Psoas muscle (tissue), 8 donors: ENCODE results near the gene TBXAS1. TPM values are rescaled to one million over a fixed set of nuclear protein-coding genes. Genes with fewer than 3 reads are reported as not detected.
A peak's percentile ranks its signal among the peaks of the same experiment; 100 is the strongest.

ENCODE experiments used
- ATAC-seq, 4 donors: fragments of 200-7000 bp; cut with Tn5 transposase; one replicate each; pipeline ENCODE4 v1.9.1; 2020; ENCODE audit warnings: moderate library complexity in 3 of 4, mild to moderate bottlenecking in 2 of 4
- DNase-seq, 2 donors: peaks; one replicate each; pipeline ENCODE4 v3.0.0-alpha.2; 2020
- H3K27ac ChIP-seq: fragments of 200-600 bp; one replicate; pipeline ENCODE4 v1.8.0; 2022
- H3K27me3 ChIP-seq, 3 donors: fragments of 200-600 bp in 1 of 3; one replicate each; pipeline versions ENCODE4 v1.6.1 to v1.8.0; 2013 to 2022; ENCODE audit warnings: low read length in 2 of 3, mild to moderate bottlenecking in 2 of 3, moderate library complexity in 1 of 3; ENCODE audit not compliant: insufficient read depth in 3 of 3
- H3K36me3 ChIP-seq, 2 donors: fragments of 200-600 bp in 1 of 2; one replicate each; pipeline versions ENCODE4 v1.6.1 to v1.8.0; 2013 to 2022; ENCODE audit warnings: low read depth in 1 of 2, mild to moderate bottlenecking in 1 of 2, moderate library complexity in 1 of 2; ENCODE audit not compliant: insufficient read depth in 1 of 2
- H3K4me1 ChIP-seq: fragments of 200-600 bp; one replicate; pipeline ENCODE4 v1.8.0; 2022
- H3K4me3 ChIP-seq: fragments of 200-600 bp; one replicate; pipeline ENCODE4 v1.8.0; 2022; ENCODE audit warnings: mild to moderate bottlenecking
- H3K9me3 ChIP-seq: fragments of 200-600 bp; one replicate; pipeline ENCODE4 v1.8.0; 2022
- WGBS, 3 donors: extraction: QIAGEN DNeasy Blood & Tissue Kit; methylation state at CpG; one replicate each; pipeline versions ENCODE4 v1.1.6 to v1.1.7; 2013; 5-methylcytosine and 5-hydroxymethylcytosine counted together
- intact Hi-C, 2 donors: fragments of 100-400 bp; cut with DNase I; formaldehyde crosslinking; loops; one replicate each; pipeline versions ENCODE4 v1.11.0 to v1.14.2; 2022
- polyA plus RNA-seq, 3 donors: library from polyadenylated mRNA; stranded (reverse); fragments of 200-250 nt; gene quantifications; one replicate each; pipeline ENCODE4 v1.2.3, GENCODE V29; 2013
- total RNA-seq, 4 donors: library from RNA; stranded (reverse); fragmentation: NEBNext Ultra II Directional in 2 of 4; extraction: Animal tissue kit (Norgen Biotek cat#: 25700) in 2 of 4; gene quantifications; one replicate each; pipeline versions ENCODE4 v1.2.1 to v1.2.4, GENCODE V29; 2021 to 2023
- TF ChIP-seq, protein P1 (sequence below): fragments of 200-600 bp; IDR thresholded peaks from one replicate; pipeline ENCODE4 v1.8.0; 2022; ENCODE audit warnings: antibody characterized with exemption
- donor health status: healthy with polysubstance abuse.
- donor health status: DM: no; HTN: no; CAD: no; lungs with moderate emphysema.
- donor health status: Bipolar disorder and iron deficiency.
- donor health status: healthy.
- donor health status: DM: yes; HTN: yes; CAD: no.
- donor health status: DM: no; HTN: no; CAD: no.
- donor health status: DM: no; HTN: no; CAD: no.
- donor health status: DM: yes; HTN: yes; CAD: no.

The TBXAS1 gene
- total and polyA plus RNA-seq, 7 donors: 0.90 to 2.9 (median 2.0) TPM

DNA sequence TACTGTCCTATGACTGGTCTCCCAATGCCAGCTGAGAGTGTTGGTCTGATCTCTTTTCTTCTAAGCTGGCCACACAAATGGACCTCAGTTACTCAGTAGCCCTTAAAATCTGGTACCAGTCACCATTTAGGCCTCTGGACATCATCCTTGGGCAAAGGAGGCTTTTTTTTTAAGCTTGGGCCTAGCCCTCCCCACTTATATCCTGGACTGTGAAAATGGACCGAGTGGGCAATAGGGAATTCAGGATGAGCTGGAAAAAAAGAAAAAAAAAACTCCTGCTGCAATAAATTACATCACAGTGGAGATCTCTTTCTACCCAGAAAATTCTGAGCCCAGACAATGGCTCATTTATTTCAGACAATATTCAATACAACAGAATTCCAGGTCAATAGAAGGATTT is 165.3 kb downstream of the TBXAS1 start:
- Histone ChIP-seq H3K4me3 (no peak overlapping the region), H3K9me3 (no peaks in the 10 kb centered on the region), H3K27ac (no peak overlapping the region), H3K36me3 (no peaks in the 10 kb centered on the region), H3K27me3 (peaks cover 0 to 4% (median 0%) of the 10 kb centered on the region in 3 donors), H3K4me1 (no peaks in the 10 kb centered on the region)
- intact Hi-C loops: no loop called here
- ATAC-seq (no peak), DNase-seq (no peak)
- 72 to 87% (median 75%) methylated on average over 1 of the region's 1 CpG for WGBS, 3 donors
- TF ChIP-seq, protein P1, sequence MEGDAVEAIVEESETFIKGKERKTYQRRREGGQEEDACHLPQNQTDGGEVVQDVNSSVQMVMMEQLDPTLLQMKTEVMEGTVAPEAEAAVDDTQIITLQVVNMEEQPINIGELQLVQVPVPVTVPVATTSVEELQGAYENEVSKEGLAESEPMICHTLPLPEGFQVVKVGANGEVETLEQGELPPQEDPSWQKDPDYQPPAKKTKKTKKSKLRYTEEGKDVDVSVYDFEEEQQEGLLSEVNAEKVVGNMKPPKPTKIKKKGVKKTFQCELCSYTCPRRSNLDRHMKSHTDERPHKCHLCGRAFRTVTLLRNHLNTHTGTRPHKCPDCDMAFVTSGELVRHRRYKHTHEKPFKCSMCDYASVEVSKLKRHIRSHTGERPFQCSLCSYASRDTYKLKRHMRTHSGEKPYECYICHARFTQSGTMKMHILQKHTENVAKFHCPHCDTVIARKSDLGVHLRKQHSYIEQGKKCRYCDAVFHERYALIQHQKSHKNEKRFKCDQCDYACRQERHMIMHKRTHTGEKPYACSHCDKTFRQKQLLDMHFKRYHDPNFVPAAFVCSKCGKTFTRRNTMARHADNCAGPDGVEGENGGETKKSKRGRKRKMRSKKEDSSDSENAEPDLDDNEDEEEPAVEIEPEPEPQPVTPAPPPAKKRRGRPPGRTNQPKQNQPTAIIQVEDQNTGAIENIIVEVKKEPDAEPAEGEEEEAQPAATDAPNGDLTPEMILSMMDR: no peak

DNA sequence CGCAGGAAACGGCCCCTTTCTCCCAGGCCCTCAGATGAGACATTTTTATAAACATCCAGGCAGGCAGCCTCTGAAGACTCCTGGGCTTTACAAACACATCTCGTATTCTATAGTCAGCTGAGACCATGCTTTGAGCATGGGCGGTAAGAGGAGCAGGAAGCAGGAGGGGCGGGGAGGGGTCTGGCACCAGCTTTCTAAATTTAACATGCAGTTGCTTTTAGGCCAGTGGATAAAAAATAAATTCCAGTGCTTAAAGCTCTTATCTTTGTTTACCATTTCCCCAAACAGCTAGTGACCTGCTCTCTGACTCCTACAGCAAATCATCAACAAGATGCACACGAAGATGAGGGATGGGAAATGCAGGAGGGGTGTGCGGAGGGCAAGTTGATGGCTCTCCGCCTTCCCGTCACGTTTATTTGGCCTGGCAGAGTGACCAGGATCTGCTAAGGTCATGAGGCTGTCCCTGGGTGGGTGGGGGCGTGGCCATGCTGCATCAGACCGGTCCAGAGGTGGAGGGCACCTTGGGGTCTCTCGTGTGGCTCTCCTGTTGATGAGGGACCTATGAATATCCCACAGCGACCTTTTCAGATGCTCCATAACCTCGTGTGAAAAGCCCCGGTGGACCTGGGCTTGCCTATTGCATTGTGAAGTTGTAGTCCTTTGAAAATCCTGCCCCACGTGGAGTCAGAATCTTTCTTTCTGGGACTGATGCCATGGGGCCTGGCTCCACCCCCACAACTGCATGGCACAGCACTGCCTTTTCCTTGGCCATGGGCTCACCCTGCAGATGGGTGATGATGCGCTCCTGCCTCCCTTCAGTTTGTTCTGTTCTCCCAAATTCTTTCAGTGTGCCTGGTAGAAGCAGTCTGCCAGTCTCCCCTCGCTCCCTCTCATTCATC is 166.2 kb downstream of the TBXAS1 start:
- ATAC-seq (peak in 1 of 4 donors; percentile 37), DNase-seq (no peak)
- H3K4me1 ChIP-seq: no peaks in the 10 kb centered on the region
- no peak overlapping the region for H3K27ac ChIP-seq
- intact Hi-C loops: no loop called here
- H3K36me3 ChIP-seq: no peaks in the 10 kb centered on the region
- no peaks in the 10 kb centered on the region for H3K9me3 ChIP-seq
- TF ChIP-seq, protein P1: no peak
- WGBS, 3 donors: 53 to 55% (median 55%) methylated on average over 19 of the region's 19 CpGs
- H3K27me3 ChIP-seq: peaks cover 0 to 4% (median 0%) of the 10 kb centered on the region in 3 donors
- H3K4me3 ChIP-seq: no peak overlapping the region

DNA sequence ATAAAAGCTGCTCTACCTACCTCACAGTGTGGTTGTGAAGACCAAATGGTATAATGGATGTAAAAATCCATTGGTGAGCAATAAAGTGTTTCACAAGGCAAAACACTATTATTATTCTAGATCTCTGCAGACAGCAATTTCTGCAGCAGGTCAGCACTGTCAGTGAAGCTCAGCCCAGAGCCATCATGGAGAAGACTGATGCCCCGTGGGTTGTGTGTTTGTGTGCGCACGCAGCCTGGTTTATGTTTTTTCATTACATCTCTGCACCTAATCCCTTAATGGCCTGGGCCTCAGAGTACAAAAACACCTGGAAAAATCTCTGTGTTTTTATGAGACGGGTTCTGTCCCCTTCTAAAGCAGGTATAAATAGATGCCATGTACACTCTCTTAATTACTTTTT is 169.5 kb downstream of the TBXAS1 start:
- peaks cover 0 to 4% (median 0%) of the 10 kb centered on the region in 3 donors for H3K27me3 ChIP-seq
- intact Hi-C loops: no loop called here
- no peak overlapping the region for H3K27ac ChIP-seq
- no peak for ATAC-seq
- 82 to 92% (median 91%) methylated on average over 4 of the region's 4 CpGs for WGBS, 3 donors
- no peak for DNase-seq
- no peak overlapping the region for H3K4me3 ChIP-seq
- no peaks in the 10 kb centered on the region for H3K36me3 ChIP-seq
- no peaks in the 10 kb centered on the region for H3K9me3 ChIP-seq
- H3K4me1 ChIP-seq: no peaks in the 10 kb centered on the region
- TF ChIP-seq, protein P1: no peak

DNA sequence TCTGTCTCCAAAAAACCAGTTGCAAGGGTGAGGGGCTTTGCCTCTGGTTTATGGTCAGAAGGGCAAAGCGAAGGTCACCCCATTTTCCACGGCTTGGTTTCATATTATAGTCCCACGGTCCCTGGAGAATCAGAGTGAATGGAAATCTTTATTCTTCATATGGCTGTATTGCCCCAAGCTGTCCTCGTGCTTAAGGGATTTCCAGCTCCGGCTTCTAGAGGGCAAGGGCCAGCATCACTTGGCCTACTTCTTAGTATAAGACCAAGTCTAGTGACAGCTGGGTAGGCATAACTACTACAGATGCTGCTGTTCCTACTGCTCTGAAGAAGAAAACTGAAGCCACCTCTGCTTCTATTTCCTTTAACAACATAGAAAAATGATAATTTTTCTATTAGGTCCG is 170.5 kb downstream of the TBXAS1 start:
- Histone ChIP-seq H3K27ac (no peak overlapping the region), H3K27me3 (peaks cover 0 to 4% (median 0%) of the 10 kb centered on the region in 3 donors), H3K4me3 (no peak overlapping the region), H3K36me3 (no peaks in the 10 kb centered on the region), H3K4me1 (no peaks in the 10 kb centered on the region), H3K9me3 (no peaks in the 10 kb centered on the region)
- WGBS, 3 donors: 67 to 72% (median 68%) methylated on average over 6 of the region's 6 CpGs
- ATAC-seq (no peak), DNase-seq (no peak)
- TF ChIP-seq, protein P1: no peak
- intact Hi-C loops: no loop called here
